IPS-18c (cell line): Measurements from ENCODE around the gene NECTIN4.
"Not testable (repeated sequence)": the region's sequence is repeated elsewhere in the genome, so short reads cannot be mapped to it uniquely, and the experiment has no call there.

ENCODE experiments used
- H3K4me3 ChIP-seq: 2 replicates; pipeline ENCODE4 v1.7.0; 2013; ENCODE audit warnings: low read depth, mild to moderate bottlenecking, low read length, moderate library complexity; ENCODE audit not compliant: insufficient read depth
- H3K9me3 ChIP-seq: one replicate; pipeline ENCODE4 v1.6.1; 2013; ENCODE audit warnings: mild to moderate bottlenecking, low read length, moderate library complexity; ENCODE audit not compliant: control insufficient read depth, insufficient read depth

NECTIN4 gene

DNA sequence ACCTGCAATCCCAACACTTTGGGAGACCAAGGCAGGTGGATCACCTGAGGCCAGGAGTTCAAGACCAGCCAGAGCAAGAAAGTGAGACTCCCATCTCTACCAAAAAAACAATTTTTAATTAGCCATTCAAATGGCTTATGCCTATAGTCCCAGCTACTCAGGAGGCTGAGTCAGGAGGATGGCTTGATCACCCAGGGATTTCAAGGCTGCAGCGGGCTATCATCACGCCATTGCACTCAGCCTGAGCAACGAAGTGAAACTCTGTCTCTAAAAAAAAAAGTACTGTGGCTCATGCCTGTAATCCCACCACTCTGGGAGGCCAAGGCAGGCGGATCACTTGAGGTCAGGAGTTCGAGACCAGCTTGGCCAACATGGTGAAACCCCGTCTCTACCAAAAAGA, 26.6 kb upstream of the NECTIN4 start:
- not testable (repeated sequence) for H3K9me3 ChIP-seq, H3K4me3 ChIP-seq

DNA sequence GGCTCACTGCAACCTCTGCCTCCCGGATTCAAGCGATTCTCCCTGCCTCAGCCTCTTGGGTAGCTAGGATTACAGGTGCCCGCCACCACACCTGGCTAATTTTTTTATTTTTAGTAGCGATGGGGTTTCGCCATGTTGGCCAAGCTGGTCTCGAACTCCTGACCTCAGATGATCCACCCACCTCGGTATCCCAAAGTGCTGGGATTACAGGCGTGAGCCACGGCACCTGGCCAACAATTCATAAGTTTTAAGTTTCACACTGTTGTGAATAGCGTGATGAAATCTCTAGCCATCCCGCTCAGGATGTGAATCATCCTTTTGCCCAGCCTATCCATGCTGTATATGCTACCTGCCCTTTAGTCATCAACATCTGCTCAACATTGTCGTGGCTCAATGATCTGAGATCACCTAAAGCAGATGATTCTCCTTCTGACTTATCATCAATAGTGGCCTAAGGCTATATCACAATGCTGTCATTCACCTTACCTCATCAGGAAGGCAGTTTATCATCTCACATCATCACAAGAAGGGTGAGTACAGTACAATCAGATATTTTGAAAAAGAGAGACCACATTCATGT, 25.9 kb upstream of the NECTIN4 start:
- no peak overlapping the region for H3K4me3 ChIP-seq
- H3K9me3 ChIP-seq = no peaks in the 10 kb centered on the region

DNA sequence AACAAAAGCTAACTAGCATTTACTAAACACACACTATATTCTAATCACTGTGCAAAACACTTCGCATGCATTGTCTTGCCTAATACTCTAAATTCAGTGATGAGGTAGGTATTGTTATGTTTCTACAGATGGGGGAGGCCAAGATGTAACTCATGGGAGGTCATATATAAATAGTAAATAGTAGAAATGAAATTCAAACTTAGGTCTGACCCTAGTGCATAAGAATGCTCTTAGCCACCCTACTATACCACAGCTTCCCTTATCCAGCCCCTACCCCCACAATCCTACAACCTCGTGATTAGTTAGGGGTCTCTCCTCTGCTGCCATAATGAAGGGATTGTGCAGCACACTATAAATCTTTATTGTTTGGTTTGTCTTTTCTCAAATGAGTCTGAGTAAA, 25.2 kb upstream of the NECTIN4 start:
- H3K9me3 ChIP-seq = no peaks in the 10 kb centered on the region
- no peak overlapping the region for H3K4me3 ChIP-seq

DNA sequence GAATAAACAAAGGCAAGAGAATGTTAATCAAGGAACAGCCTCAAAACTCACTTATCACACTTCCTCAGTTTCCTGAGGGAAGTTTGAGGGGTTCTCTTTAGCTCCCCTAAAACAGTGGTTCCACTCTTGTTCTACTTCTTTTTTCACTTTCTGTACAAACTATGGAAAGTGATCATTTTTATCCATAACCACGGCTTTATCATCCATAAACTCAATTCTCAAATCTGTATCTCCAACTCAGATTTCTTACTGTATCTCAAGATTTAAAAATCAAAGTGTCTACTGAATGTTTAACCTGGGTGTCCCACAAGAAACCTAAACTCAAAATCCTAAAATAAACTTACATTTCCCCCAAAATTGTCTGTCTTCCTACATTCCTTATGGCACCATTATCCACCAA, 24.6 kb upstream of the NECTIN4 start:
- H3K9me3 ChIP-seq = no peaks in the 10 kb centered on the region
- no peak overlapping the region for H3K4me3 ChIP-seq

DNA sequence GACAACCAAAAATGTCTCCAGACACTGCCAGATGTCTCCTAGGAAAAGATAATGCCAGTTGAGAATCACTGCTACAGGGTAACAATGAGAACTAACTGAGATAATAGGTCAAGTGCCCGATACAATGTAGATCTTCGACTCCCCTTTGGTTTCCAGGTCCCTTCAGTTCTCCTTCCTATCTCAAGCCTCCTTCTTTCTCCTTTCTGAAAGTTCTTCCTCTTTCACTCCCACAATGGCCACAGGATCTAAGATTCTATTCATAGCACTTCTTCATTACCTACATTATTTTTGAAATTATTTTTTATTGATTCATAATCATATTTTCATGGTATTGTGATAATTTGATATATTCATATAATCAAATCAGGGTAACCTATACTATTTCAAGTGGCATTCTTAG, 22.2 kb upstream of the NECTIN4 start:
- Histone ChIP-seq H3K9me3 (no peaks in the 10 kb centered on the region), H3K4me3 (no peak overlapping the region)

DNA sequence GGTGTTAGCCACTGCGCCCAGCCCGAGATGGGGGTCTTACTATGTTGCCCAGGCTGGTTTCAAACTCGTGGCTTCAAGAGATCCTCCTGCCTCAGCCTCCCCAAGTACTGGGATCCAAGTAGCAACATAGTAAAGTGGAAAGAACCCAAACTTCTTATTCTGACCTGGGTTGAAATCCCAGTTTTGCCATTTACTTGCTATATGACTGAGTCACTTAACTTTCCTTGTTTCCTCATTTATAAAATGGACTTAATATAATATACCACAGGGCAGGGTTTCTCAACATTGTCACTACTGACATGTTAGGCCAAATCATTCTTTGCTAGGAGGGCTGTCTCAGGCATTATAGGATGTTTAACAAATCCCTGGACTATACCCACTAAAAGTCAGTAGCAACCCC, 21.8 kb upstream of the NECTIN4 start:
- Histone ChIP-seq H3K9me3 (no peaks in the 10 kb centered on the region), H3K4me3 (no peak overlapping the region)

DNA sequence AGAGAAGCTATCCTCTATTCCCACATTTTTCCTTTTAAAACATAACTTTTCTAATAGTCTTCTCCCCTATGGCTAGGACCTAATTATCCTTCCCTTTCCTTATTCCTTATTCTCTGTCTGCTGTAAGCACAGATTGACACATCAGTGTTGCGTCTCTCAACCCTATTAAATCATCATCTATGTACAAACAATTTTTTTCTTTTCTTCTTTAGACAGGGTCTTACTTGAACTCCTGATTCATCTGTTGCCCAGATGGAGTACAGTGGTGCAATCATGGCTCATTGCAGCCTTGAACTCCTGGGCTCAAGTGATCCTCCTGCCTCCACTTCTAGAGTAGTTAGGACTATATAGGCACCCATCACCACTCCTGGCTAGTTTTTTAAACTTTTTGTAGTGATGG, 17.1 kb upstream of the NECTIN4 start:
- Histone ChIP-seq H3K9me3 (no peaks in the 10 kb centered on the region), H3K4me3 (no peak overlapping the region)

DNA sequence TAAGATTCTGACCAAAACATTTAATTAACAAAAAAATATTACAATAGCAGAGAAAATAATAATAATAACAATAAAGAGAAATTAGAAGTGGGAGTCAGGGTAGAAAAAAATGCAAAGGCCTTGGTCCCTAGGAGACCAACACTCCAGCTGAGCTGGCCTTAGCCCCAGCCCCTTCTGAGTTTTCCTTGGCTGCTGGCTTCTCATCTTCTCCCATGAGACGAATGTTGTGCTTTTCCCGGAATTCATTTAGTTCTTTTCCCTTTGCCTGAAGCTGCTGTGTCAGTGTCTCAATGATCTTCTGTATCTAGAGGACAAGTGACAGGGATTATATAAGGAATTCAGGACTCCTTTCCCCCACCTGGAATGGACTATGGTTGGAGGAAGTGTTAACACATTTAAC, 11.2 kb upstream of the NECTIN4 start:
- Histone ChIP-seq H3K9me3 (no peaks in the 10 kb centered on the region), H3K4me3 (no peak overlapping the region)

DNA sequence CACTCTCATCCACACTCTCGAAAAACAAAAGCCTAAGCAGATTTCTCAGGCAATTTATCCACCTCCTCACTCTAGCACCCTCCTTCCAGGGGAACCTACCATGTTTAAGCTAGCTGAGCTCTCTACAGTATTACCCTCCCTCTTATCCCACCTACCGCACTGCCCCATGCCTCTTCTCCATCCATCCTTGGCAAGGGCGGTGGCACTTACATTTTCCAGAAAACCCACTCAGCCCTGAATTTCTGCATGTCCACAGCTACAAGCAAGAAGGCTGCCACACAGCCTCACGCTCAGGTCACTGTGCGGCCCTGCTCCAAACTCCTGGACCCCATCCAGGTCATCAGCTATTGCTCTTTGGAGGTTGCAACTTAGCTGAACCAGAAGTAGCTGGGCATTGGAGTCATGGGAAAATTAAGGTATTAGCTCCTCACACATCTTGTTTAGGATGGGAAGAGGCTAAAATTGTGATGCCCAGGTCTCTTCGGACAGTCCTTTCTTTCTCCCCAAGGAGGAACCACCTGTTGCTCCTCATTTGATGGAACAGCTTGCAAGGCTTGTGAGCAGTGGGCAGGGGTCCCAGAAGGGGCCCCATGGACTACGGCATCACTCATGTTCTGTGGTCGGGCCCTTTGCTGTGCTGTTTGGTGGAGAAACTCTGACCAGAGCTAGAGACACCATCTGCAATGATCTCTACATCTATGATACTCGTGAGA, 9.9 kb upstream of the NECTIN4 start:
- H3K9me3 ChIP-seq = no peaks in the 10 kb centered on the region
- H3K4me3 ChIP-seq = peak overlapping the region; percentile 91; the same call in 1 of the 2 replicates

DNA sequence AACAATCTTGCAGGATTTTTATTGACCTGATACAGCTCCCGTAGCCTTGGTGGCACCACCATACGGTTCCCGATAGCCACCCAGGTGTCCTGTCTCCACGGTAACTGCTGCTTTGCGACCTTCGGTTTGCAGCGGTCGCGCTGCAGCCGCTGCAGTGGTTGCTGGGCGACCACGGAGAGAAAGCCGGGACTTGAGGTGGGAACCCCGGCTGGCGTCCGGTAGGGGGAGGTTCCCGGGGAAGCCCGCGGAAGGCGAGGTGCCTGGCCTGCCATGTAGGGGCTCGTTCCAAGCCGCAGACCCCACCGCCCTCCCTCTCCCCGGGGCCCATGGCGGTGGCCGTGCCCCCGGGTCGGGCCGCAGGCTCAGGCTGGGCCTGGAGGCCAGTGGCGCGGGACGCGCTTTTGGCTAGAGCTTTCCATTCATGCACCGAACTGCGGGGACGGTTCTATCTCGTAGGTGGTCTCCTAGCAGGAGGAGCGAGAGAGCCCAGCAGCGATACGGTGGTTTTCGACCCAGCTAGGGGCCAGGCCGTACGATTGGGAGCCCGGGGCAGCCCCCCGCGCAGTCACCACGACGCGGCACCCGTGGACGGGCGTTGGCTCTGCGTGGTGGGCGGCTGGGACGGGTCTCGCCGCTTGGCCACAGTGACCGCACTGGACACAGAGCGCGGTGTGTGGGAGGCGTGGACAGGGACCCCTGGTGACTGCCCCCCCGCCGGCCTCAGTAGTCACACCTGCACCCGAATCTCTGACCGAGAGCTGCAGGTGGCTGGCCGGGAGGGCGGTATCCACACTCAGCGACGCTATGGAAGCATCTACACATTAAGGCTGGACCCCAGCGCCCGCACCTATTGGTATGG, 9.1 kb upstream of the NECTIN4 start, which contains the start of gene KLHDC9:
Gene KLHDC9, plus strand, starts transcription at position 152 of the 859 bp plus-strand sequence. Its CDS starts 175 bp downstream, at position 327.
- Histone ChIP-seq H3K4me3 (peak within 1 kb of the TSS; percentile 91), H3K9me3 (no peaks in the 10 kb centered on the region)

DNA sequence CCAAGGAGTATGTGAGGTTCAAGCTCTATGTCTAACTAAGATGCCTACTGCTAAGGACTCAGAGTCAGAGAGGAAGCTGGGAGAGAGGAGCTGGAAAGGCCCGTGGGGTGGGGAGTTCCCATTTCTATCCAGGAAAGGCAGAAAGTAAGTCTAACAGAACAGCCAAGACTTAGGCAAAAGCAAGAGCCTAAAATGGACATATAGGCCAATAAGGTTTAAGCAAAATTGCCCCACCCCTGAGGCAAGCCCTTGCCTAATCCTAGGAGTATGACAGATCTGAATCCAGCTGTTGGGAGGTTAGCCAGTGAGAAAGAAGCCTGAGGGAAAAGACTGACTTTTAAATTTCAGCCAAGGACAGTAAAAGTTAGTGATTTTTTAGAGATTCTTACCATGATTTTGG, 7.2 kb upstream of the NECTIN4 start:
- Histone ChIP-seq H3K9me3 (no peaks in the 10 kb centered on the region), H3K4me3 (no peak overlapping the region)

DNA sequence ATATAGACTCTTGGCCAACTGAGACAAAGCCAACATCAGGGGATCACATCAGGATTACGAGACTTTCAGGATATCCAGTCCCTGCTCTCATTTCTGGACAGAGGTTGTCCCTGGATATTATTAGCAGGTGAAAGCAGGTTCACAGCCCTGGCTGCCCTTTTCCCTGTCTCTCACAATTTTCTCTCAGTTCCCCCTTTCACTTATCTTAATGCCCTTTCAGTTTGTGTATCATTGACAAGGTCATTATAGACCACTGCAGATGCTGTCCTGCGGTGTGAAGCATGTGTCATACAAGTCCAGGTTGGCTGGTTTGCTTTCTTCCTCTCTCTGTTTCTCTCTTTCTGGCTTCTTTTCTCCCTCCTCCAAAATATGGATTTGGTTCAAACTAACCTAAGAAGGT, 6.7 kb upstream of the NECTIN4 start:
- H3K4me3 ChIP-seq = no peak overlapping the region
- H3K9me3 ChIP-seq = no peaks in the 10 kb centered on the region

DNA sequence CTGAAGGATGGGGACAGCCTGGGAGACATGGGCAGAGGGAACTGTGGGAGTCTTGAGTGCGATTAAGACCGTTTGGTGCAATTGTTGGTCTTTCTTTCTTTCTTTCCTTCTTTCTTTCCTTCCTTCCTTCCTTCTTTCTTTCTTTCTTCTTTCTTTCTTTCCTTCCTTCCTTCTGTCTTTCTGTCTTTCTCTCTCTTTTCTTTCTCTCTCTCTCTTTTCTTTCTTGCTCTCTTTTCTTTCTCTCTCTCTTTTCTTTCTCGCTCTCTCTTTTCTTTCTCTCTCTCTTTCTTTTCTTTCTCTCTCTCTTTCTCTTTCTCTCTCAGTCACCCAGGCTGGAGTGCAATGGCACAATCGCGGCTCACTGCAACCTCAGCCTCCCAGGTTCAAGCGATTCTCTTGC, 5.9 kb upstream of the NECTIN4 start:
- no peak overlapping the region for H3K4me3 ChIP-seq
- H3K9me3 ChIP-seq = no peaks in the 10 kb centered on the region

DNA sequence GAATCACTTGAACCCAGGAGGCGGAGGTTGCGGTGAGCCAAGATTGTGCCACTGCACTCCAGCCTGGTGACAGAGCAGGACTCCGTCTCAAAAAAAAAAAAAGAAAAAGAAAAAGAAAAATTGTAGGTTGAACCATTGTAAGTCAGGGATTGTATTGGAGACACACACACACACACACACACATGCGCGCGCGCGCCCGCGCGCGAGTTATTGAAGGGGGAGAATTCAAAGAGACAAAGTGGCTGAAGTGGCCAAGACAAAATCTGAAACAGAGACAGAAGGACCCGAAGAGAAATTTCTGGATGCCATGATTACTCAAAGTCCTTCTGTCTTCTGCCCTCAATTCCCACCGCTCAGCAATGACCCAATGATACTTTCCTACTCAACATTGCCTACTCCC, 5.1 kb upstream of the NECTIN4 start:
- no peak overlapping the region for H3K4me3 ChIP-seq
- no peaks in the 10 kb centered on the region for H3K9me3 ChIP-seq

DNA sequence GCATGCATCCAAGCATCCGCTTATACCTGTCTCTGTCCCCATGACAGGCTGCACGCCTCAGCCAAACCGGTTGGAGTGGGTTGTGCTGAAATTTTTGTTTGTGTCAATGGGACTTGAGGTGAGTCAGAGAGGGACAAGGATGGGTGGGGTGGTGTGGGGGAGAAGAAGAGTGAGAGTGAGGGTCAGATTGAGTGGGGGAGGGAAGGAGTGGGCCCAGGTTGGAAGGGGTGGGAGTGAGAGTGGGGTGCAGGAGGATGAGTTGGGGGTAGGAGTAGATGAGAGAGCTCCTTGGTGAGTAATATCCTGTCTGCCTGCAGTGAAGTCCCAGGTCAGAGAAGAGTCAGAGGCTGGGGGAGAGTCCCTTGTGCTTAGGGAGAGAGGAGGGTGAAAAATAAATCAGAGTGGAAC, 3.3 kb upstream of the NECTIN4 start:
- Histone ChIP-seq H3K9me3 (no peaks in the 10 kb centered on the region), H3K4me3 (no peak overlapping the region)

DNA sequence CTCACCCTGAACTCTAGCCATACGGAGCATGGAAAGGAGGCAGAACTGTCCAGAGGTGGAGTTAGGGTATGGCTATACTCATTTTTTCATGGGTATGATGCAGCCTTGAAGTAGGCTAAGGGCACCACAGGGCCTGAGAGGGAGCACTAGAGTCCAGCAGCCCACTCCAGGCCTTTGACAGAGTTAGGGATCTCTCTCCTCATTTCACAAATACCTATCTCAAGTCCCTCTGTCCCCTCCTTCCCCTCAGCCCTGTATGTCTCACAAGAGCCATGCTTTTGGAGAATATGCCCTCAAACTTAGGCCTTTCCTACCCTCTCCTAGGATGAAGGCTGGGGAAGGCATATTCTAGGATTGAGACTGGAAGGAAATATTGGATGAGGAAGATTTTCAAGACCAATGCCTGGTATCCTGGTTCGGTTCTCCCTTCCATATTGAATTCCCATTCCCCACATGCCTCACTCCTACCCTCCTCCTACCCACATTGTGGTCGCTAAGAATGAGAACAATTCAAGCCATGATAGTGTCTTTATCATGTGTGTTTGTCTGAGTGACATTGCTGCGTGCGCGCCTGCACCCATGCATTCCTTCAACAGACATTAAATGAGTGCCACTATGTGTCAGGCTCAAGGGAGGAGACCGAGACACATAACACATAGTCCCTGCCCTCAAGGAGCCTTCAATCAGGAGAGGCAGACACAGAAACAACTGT, 2.6 kb upstream of the NECTIN4 start:
- H3K9me3 ChIP-seq = no peaks in the 10 kb centered on the region
- H3K4me3 ChIP-seq = no peak overlapping the region

DNA sequence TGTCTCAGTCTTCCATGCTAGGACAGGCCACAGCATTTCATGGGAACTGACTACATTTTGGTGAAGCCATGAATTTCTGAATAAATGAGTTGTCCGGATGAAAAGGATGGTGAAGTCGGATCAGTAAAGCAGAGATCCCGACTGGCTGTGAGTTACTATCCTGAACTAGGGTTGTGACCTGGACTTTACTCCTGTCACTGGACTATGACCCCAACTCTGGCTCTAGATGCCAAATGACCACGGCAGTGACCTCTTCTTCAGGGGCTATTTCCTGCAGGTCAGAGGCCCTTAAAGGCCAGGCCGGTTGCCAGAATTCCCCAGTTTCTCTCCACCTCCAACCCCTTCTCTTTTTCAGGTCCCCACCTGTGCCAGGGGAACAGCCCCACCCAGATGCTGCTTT, 1.7 kb upstream of the NECTIN4 start:
- Histone ChIP-seq H3K9me3 (no peaks in the 10 kb centered on the region), H3K4me3 (no peak overlapping the region)
